ENCODE measurements around the gene LYRM4. TPM values are rescaled to one million over a fixed set of nuclear protein-coding genes. Genes with fewer than 3 reads are reported as not detected.

Gene LYRM4
- total RNA-seq, 2 experiments from 2014 or later, result 24.8 to 28.1 TPM

- Mint-ChIP-seq H3K4me1 (ENCODE audit: low read depth) (peaks cover 58% of the 10 kb centered on the region), H3K9me3 (no peaks in the 10 kb centered on the region), H3K27me3 (no peaks in the 10 kb centered on the region), H3K27ac (peak overlapping the region; percentile 83), H3K36me3 (ENCODE audit: low read depth) (no peaks in the 10 kb centered on the region), H3K4me3 (peak overlapping the region; percentile 66)
- Histone ChIP-seq H3K9me3 (ENCODE audit: control insufficient read depth in 1 of 2, insufficient read depth in 1 of 2, low read length in 2 of 2) (no peaks in the 10 kb centered on the region), H3K4me1 (ENCODE audit: insufficient read depth, low read length) (peaks cover 26% of the 10 kb centered on the region), H3K4me3 (ENCODE audit: low read length) (peak overlapping the region; percentile 32), H3K27me3 (ENCODE audit: control insufficient read depth in 1 of 2, insufficient read depth in 2 of 2, low read length in 2 of 2) (no peaks in the 10 kb centered on the region), H3K36me3 (ENCODE audit: insufficient read depth, low read length) (no peaks in the 10 kb centered on the region), H3K27ac (ENCODE audit: low read depth in 1 of 2, low read length in 2 of 2) (peak overlapping the region; percentile 53 to 89)
- peak; percentile 6 for ATAC-seq (ENCODE audit: poor library complexity)
- CTCF ChIA-PET, result interaction anchor here (1.2 to 2.5 kb wide), 3 partner anchors 10 to 87 kb away, joined by 3 to 20 read pairs (median 4); partner anchors contain the start of genes FARS2 and LYRM4
- POLR2A ChIA-PET, result interaction anchor here (0.7 to 5.1 kb wide), 12 partner anchors 8 to 1436 kb away, joined by 3 to 74 read pairs (median 4); partner anchors contain the start of genes FARS2, LYRM4 and RPP40
- TF ChIP-seq CTCF (IDR thresholded peaks at IDR 0.05), result no peak
- intact Hi-C loops (cut with DNase I, micrococcal nuclease), result loop anchor here in 1 of 2 experiments (2.0 kb wide), 2 partner anchors 31 to 87 kb away; partner anchors contain the start of genes FARS2 and LYRM4
- DNase-seq, result peak in 1 of 14 experiments; percentile 17
Measured at GRCh38 chr6:5173810-5174209, 86.9 kb downstream of the LYRM4 start.

- no peak for TF ChIP-seq CTCF (IDR thresholded peaks at IDR 0.05)
- CTCF ChIA-PET, result no interaction called here
- no peak overlapping the region for H3K4me3 Mint-ChIP-seq
Measured at GRCh38 chr6:5172897-5173474, 87.8 kb downstream of the LYRM4 start.

GRCh38 chr6:5172041-5172653 is 88.6 kb downstream of the LYRM4 start:
- no peak overlapping the region for H3K4me3 Mint-ChIP-seq

More at GRCh38 chr6:5172897-5173474, 87.8 kb downstream of the LYRM4 start:
- POLR2A ChIA-PET, result interaction anchor here (1.0 to 5.1 kb wide), 2 partner anchors 10 to 88 kb away, joined by 3 to 74 read pairs; partner anchors contain the start of genes FARS2 and LYRM4
- no peak overlapping the region for H3K27ac ChIP-seq (ENCODE audit: low read depth in 1 of 2, low read length in 2 of 2)
- Mint-ChIP-seq H3K4me1 (ENCODE audit: low read depth) (peaks cover 54% of the 10 kb centered on the region), H3K27ac (peak overlapping the region; percentile 83), H3K36me3 (ENCODE audit: low read depth) (no peaks in the 10 kb centered on the region), H3K9me3 (no peaks in the 10 kb centered on the region), H3K27me3 (no peaks in the 10 kb centered on the region)
- no peaks in the 10 kb centered on the region for H3K9me3 ChIP-seq (ENCODE audit: control insufficient read depth in 1 of 2, insufficient read depth in 1 of 2, low read length in 2 of 2)
- ATAC-seq (ENCODE audit: poor library complexity) (no peak), DNase-seq (no peak)
- intact Hi-C loops (cut with DNase I, micrococcal nuclease), result no loop called here
- no peaks in the 10 kb centered on the region for H3K36me3 ChIP-seq (ENCODE audit: insufficient read depth, low read length)
- H3K27me3 ChIP-seq (ENCODE audit: control insufficient read depth in 1 of 2, insufficient read depth in 2 of 2, low read length in 2 of 2), result no peaks in the 10 kb centered on the region
- no peak overlapping the region for H3K4me3 ChIP-seq (ENCODE audit: low read length)
- peaks cover 26% of the 10 kb centered on the region for H3K4me1 ChIP-seq (ENCODE audit: insufficient read depth, low read length)

More at GRCh38 chr6:5172041-5172653, 88.6 kb downstream of the LYRM4 start:
- H3K27me3 ChIP-seq (ENCODE audit: control insufficient read depth in 1 of 2, insufficient read depth in 2 of 2, low read length in 2 of 2), result no peaks in the 10 kb centered on the region
- H3K4me1 ChIP-seq (ENCODE audit: insufficient read depth, low read length), result peaks cover 26% of the 10 kb centered on the region
- DNase-seq (no peak), ATAC-seq (ENCODE audit: poor library complexity) (no peak)
- H3K27ac ChIP-seq (ENCODE audit: low read depth in 1 of 2, low read length in 2 of 2), result no peak overlapping the region
- peak overlapping the region; percentile 83 for H3K27ac Mint-ChIP-seq
- no peaks in the 10 kb centered on the region for H3K36me3 ChIP-seq (ENCODE audit: insufficient read depth, low read length)
- ChIA-PET CTCF (interaction anchor here (0.9 kb wide), 1 partner anchor 131 kb away, joined by 3 read pairs; no protein-coding TSS in a partner anchor), POLR2A (no interaction called here)
- peaks cover 45% of the 10 kb centered on the region for H3K4me1 Mint-ChIP-seq (ENCODE audit: low read depth)
- H3K27me3 Mint-ChIP-seq, result no peaks in the 10 kb centered on the region
- no peaks in the 10 kb centered on the region for H3K9me3 Mint-ChIP-seq
- intact Hi-C loops (cut with DNase I, micrococcal nuclease), result no loop called here
- H3K36me3 Mint-ChIP-seq (ENCODE audit: low read depth), result no peaks in the 10 kb centered on the region
- no peak overlapping the region for H3K4me3 ChIP-seq (ENCODE audit: low read length)
- TF ChIP-seq CTCF (IDR thresholded peaks at IDR 0.05), result no peak
- H3K9me3 ChIP-seq (ENCODE audit: control insufficient read depth in 1 of 2, insufficient read depth in 1 of 2, low read length in 2 of 2), result no peaks in the 10 kb centered on the region

All from CD4-positive, alpha-beta T cell (primary cell).